Transverse colon (tissue), 3 donors: ENCODE data around the gene TMEM158.

Source experiments
- EP300 ChIP-seq: sonication (generic); formaldehyde crosslinking; IDR thresholded peaks from one replicate; pipeline ENCODE4 v1.6.1; 2017; ENCODE audit warnings: antibody characterized with exemption, low read depth
- TF ChIP-seq, protein P1 (sequence below), 5 experiments: fragments of 200-600 bp in 3 of 5; fragments of 450-650 bp in 2 of 5; sonication (generic) in 3 of 5; IDR thresholded peaks; 1 replicate in 2 of 5; 2 replicates in 3 of 5; pipeline ENCODE4 v1.5.1; 2016 to 2017; ENCODE audit warnings: antibody characterized with exemption in 5 of 5, inconsistent platforms in 3 of 5, mild to moderate bottlenecking in 2 of 5, moderate library complexity in 1 of 5

DNA sequence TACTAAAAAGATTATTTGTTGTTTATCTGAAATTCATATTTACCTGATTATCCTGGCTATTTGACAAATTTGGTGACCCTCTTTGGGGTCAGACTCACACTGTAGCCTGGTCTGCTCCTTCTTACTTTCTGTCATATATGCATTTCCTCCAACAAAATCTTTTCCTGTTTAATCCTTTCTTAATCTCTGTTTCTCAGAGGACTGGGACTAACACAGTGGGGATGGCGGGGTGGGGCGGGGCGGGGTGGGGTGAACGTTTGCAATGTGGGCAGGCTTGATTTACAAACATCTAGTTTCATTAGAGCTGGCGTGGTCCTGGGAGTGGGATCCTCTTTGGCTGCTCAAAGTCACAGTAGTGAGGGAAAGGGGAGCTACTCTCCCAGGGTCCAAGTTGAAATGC, 44.6 kb downstream of the TMEM158 start:
- TF ChIP-seq, protein P1, sequence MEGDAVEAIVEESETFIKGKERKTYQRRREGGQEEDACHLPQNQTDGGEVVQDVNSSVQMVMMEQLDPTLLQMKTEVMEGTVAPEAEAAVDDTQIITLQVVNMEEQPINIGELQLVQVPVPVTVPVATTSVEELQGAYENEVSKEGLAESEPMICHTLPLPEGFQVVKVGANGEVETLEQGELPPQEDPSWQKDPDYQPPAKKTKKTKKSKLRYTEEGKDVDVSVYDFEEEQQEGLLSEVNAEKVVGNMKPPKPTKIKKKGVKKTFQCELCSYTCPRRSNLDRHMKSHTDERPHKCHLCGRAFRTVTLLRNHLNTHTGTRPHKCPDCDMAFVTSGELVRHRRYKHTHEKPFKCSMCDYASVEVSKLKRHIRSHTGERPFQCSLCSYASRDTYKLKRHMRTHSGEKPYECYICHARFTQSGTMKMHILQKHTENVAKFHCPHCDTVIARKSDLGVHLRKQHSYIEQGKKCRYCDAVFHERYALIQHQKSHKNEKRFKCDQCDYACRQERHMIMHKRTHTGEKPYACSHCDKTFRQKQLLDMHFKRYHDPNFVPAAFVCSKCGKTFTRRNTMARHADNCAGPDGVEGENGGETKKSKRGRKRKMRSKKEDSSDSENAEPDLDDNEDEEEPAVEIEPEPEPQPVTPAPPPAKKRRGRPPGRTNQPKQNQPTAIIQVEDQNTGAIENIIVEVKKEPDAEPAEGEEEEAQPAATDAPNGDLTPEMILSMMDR (IDR thresholded peaks at IDR 0.05), result no peak
- no peak for TF ChIP-seq EP300
